SK-N-SH (cell line): ENCODE measurements around the gene DYNC2H1. TPM values are rescaled to one million over a fixed set of nuclear protein-coding genes. Genes with fewer than 3 reads are reported as not detected.
A peak's percentile ranks its signal among the peaks of the same experiment; 100 is the strongest.

Experiments used
- CTCF ChIA-PET: fragments of 300-600, 350-600 bp; formaldehyde crosslinking; extraction: SDS; loops from one replicate; lab custom pipeline; 2021; lab: Yijun Ruan, JAX
- POLR2A ChIA-PET: fragments of 350-600 bp; sonication (Branson Sonifier 250); formaldehyde crosslinking; extraction: SDS; loops from one replicate; lab custom pipeline; 2020; ENCODE audit warnings: antibody characterized with exemption, inconsistent platforms; lab: Yijun Ruan, JAX
- DNase-seq: peaks from one replicate; pipeline ENCODE4 v3.0.0; 2012
- H2AFZ ChIP-seq: fragments of 200-600 bp; sonication (generic); 2 replicates; pipeline ENCODE4 v1.8.1; 2016; ENCODE audit warnings: antibody characterized with exemption, mild to moderate bottlenecking, low read depth
- H3F3A ChIP-seq: fragments of 200-600 bp; sonication (generic); replicated peaks from 2 replicates; pipeline ENCODE3; 2016; ENCODE audit warnings: antibody characterized with exemption, mild to moderate bottlenecking; ENCODE audit not compliant: insufficient read depth
- H3K27ac ChIP-seq, 2 experiments: fragments of 200-500 bp in 1 of 2; fragments of 200-600 bp in 1 of 2; sonication (Bioruptor generic) in 1 of 2; sonication (generic), shearing (Covaris generic) in 1 of 2; 2 replicates each; pipeline versions ENCODE4 v1.5.1 to v1.6.1; 2014 to 2016; ENCODE audit warnings: low read depth in 2 of 2, inconsistent platforms in 1 of 2, low read length in 1 of 2, mild to moderate bottlenecking in 1 of 2, mixed read lengths in 1 of 2
- H3K27me3 ChIP-seq: fragments of 200-600 bp; sonication (generic), shearing (Covaris generic); 2 replicates; pipeline ENCODE4 v1.6.1; 2016; ENCODE audit warnings: mixed run types; ENCODE audit not compliant: insufficient read depth
- H3K36me3 ChIP-seq, 2 experiments: fragments of 200-500 bp in 1 of 2; fragments of 200-600 bp in 1 of 2; sonication (Bioruptor generic) in 1 of 2; sonication (generic) in 1 of 2; replicated peaks in 1 of 2; 2 replicates each; pipeline versions ENCODE3 to v1.5.1; 2014 to 2016; ENCODE audit warnings: low read length in 1 of 2, mild to moderate bottlenecking in 1 of 2; ENCODE audit not compliant: insufficient read depth in 2 of 2, control insufficient read depth in 1 of 2
- H3K4me1 ChIP-seq, 2 experiments: fragments of 200-500 bp in 1 of 2; fragments of 200-600 bp in 1 of 2; sonication (Bioruptor generic) in 1 of 2; sonication (generic), shearing (Covaris generic) in 1 of 2; 2 replicates each; pipeline versions ENCODE4 v1.5.1 to v1.6.1; 2014 to 2016; ENCODE audit warnings: low read depth in 1 of 2, low read length in 1 of 2, mixed run types in 1 of 2; ENCODE audit not compliant: insufficient read depth in 2 of 2, control insufficient read depth in 1 of 2
- H3K4me2 ChIP-seq: fragments of 200-600 bp; sonication (generic), shearing (Covaris generic); 2 replicates; pipeline ENCODE4 v1.6.1; 2017; ENCODE audit warnings: mixed run types
- H3K4me3 ChIP-seq, 2 experiments: fragments of 200-500 bp in 1 of 2; fragments of 200-600 bp in 1 of 2; sonication (Bioruptor generic) in 1 of 2; sonication (generic), shearing (Covaris generic) in 1 of 2; 2 replicates each; pipeline versions ENCODE4 v1.5.1 to v1.8.1; 2014 to 2016; ENCODE audit warnings: low read depth in 2 of 2, inconsistent platforms in 1 of 2, low read length in 1 of 2, mild to moderate bottlenecking in 1 of 2, mixed read lengths in 1 of 2, moderate library complexity in 1 of 2
- H3K79me2 ChIP-seq: fragments of 200-600 bp; sonication (generic); 2 replicates; pipeline ENCODE4 v1.8.1; 2017; ENCODE audit warnings: mild to moderate bottlenecking; ENCODE audit not compliant: insufficient read depth
- H3K9ac ChIP-seq: fragments of 200-600 bp; sonication (generic); 2 replicates; pipeline ENCODE4 v1.6.1; 2017; ENCODE audit warnings: mixed run types
- H3K9me2 ChIP-seq: fragments of 200-600 bp; sonication (generic); 2 replicates; pipeline ENCODE4 v1.6.1; 2017; ENCODE audit warnings: mixed run types
- H3K9me3 ChIP-seq: fragments of 200-600 bp; sonication (generic); 2 replicates; pipeline ENCODE4 v1.6.1; 2017; ENCODE audit warnings: mixed run types, mild to moderate bottlenecking, moderate library complexity
- H4K20me1 ChIP-seq: fragments of 200-600 bp; sonication (generic); 2 replicates; pipeline ENCODE4 v1.6.1; 2017; ENCODE audit warnings: mild to moderate bottlenecking, mixed run types; ENCODE audit not compliant: insufficient read depth
- CHD2 ChIP-seq: fragments of 150-350 bp; IDR thresholded peaks from 2 replicates; pipeline ENCODE4 v1.6.1; 2018; ENCODE audit warnings: low read length; ENCODE audit not compliant: partially characterized antibody
- ELF1 ChIP-seq: IDR thresholded peaks from 2 replicates; pipeline ENCODE4 v1.4.0; 2012
- EP300 ChIP-seq, 2 experiments: IDR thresholded peaks; 2 replicates each; pipeline versions ENCODE4 v1.4.0 to v1.6.1; 2012; ENCODE audit warnings: borderline replicate concordance in 1 of 2, low read depth in 1 of 2, low read length in 1 of 2
- EZH2phosphoT487 ChIP-seq: fragments of 200-600 bp; sonication (generic); IDR thresholded peaks from 2 replicates; pipeline ENCODE4 v1.6.1; 2017; ENCODE audit warnings: low read depth, mixed run types, mild to moderate bottlenecking, antibody characterized with exemption, moderate library complexity, borderline replicate concordance
- FOXJ3 ChIP-seq: sonication (generic); formaldehyde crosslinking; IDR thresholded peaks from 2 replicates; pipeline ENCODE4 v1.5.1; 2020; ENCODE audit warnings: mild to moderate bottlenecking, missing genetic modification reagents
- GABPA ChIP-seq: IDR thresholded peaks from 2 replicates; pipeline ENCODE4 v1.4.0; 2012; ENCODE audit warnings: low read depth, mild to moderate bottlenecking
- GATA2 ChIP-seq: sonication (generic); formaldehyde crosslinking; IDR thresholded peaks from 2 replicates; pipeline ENCODE4 v1.5.0; 2020; ENCODE audit warnings: mild to moderate bottlenecking, missing genetic modification reagents
- JUND ChIP-seq: IDR thresholded peaks from 2 replicates; pipeline ENCODE4 v1.4.0; 2012
- MXI1 ChIP-seq: IDR thresholded peaks from 2 replicates; pipeline ENCODE4 v1.6.1; 2012; ENCODE audit warnings: mild to moderate bottlenecking, low read depth, low read length, improper control_type of control experiment
- NRF1 ChIP-seq: IDR thresholded peaks from 2 replicates; pipeline ENCODE4 v1.6.1; 2012; ENCODE audit warnings: low read depth, mild to moderate bottlenecking, low read length
- PBX3 ChIP-seq: IDR thresholded peaks from 2 replicates; pipeline ENCODE4; 2012
- POLR2AphosphoS5 ChIP-seq: IDR thresholded peaks from 2 replicates; pipeline ENCODE4 v1.6.1; 2012; ENCODE audit warnings: low read depth, low read length
- RAD21 ChIP-seq: IDR thresholded peaks from 2 replicates; pipeline ENCODE4 v1.6.1; 2012; ENCODE audit warnings: mild to moderate bottlenecking, low read length
- RFX5 ChIP-seq: IDR thresholded peaks from 2 replicates; pipeline ENCODE4 v1.6.1; 2012; ENCODE audit warnings: mild to moderate bottlenecking, improper control_type of control experiment, low read length
- RXRA ChIP-seq: IDR thresholded peaks from 2 replicates; pipeline ENCODE4 v1.4.0; 2012; ENCODE audit warnings: low read depth, mild to moderate bottlenecking, borderline replicate concordance
- SMC3 ChIP-seq: IDR thresholded peaks from 2 replicates; pipeline ENCODE4 v1.6.1; 2012; ENCODE audit warnings: low read depth, low read length, improper control_type of control experiment
- TCF12 ChIP-seq: IDR thresholded peaks from 2 replicates; pipeline ENCODE4 v1.4.0; 2012
- TEAD4 ChIP-seq: IDR thresholded peaks from 2 replicates; pipeline ENCODE4 v1.4.0; 2012; ENCODE audit warnings: mild to moderate bottlenecking, borderline replicate concordance; ENCODE audit not compliant: insufficient read depth
- WGBS: methylation state at CpG from one replicate; pipeline ENCODE4 v1.1.6; 2017; ENCODE audit warnings: low lambda C conversion rate; 5-methylcytosine and 5-hydroxymethylcytosine counted together
- polyA plus RNA-seq, 3 experiments: library from polyadenylated mRNA; depleted of rRNA; stranded (reverse); fragments of >200 nt; gene quantifications; 2 replicates each; pipeline ENCODE4 v1.2.3, GENCODE V29; 2012
- TF ChIP-seq, protein P1 (sequence below): fragments of 200-600 bp; sonication (generic); IDR thresholded peaks from 2 replicates; pipeline ENCODE4 v1.6.1; 2017; ENCODE audit warnings: antibody characterized with exemption, mild to moderate bottlenecking, moderate library complexity
- TF ChIP-seq, protein P2 (sequence below): IDR thresholded peaks from 2 replicates; pipeline ENCODE4 v1.4.0; 2012; ENCODE audit warnings: low read depth, borderline replicate concordance
- TF ChIP-seq, protein P3 (sequence below): IDR thresholded peaks from 2 replicates; pipeline ENCODE4 v1.4.0; 2012; ENCODE audit warnings: low read depth

The DYNC2H1 gene
- polyA plus RNA-seq, 1 of the 3 experiments (the other 2 are of a cell fraction): 15.3 TPM

DNA sequence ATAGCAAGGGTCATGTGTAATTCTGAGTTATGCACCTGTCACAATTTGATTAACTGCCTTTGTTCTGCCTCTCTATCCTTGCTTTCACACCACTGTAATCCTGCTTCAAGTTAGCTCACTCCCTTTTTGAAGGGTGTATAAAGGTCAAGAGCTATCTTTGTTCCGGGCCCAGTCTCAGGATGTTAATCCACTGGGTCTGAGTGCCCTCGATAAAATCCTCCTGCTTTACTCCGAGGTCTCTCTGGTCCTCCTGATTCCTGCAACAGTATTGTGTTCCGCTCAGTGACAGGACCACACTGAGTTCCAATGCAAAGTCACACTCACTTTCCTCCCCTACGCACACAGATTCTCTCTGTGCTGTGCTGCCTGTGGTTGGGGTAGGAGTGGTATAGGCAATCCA lies 186.5 kb downstream of the DYNC2H1 start:
- H3K27me3 ChIP-seq: no peaks in the 10 kb centered on the region
- H4K20me1 ChIP-seq: no peaks in the 10 kb centered on the region
- H3K79me2 ChIP-seq: no peaks in the 10 kb centered on the region
- ChIA-PET POLR2A (no interaction called here), CTCF (no interaction called here)
- no peak overlapping the region for H3K27ac ChIP-seq
- DNase-seq: no peak
- peaks cover 9% of the 10 kb centered on the region for H3F3A ChIP-seq
- H3K9me2 ChIP-seq: no peaks in the 10 kb centered on the region
- peaks cover 26 to 58% of the 10 kb centered on the region in 2 experiments for H3K36me3 ChIP-seq
- 94% methylated on average over 5 of the region's 5 CpGs for WGBS
- H3K9me3 ChIP-seq: no peaks in the 10 kb centered on the region
- no peak overlapping the region; a peak in 1 of 4 replicates for H3K4me3 ChIP-seq
- H3K4me1 ChIP-seq: no peaks in the 10 kb centered on the region; a peak in 1 of 4 replicates
- H3K4me2 ChIP-seq: no peak overlapping the region
- H3K9ac ChIP-seq: no peak overlapping the region
- TF ChIP-seq SMC3: no peak
- TF ChIP-seq ELF1: no peak
- no peak for TF ChIP-seq FOXJ3 (CRISPR knock-in tag)
- no peak for TF ChIP-seq MXI1
- no peak for TF ChIP-seq CHD2
- TF ChIP-seq, protein P1, sequence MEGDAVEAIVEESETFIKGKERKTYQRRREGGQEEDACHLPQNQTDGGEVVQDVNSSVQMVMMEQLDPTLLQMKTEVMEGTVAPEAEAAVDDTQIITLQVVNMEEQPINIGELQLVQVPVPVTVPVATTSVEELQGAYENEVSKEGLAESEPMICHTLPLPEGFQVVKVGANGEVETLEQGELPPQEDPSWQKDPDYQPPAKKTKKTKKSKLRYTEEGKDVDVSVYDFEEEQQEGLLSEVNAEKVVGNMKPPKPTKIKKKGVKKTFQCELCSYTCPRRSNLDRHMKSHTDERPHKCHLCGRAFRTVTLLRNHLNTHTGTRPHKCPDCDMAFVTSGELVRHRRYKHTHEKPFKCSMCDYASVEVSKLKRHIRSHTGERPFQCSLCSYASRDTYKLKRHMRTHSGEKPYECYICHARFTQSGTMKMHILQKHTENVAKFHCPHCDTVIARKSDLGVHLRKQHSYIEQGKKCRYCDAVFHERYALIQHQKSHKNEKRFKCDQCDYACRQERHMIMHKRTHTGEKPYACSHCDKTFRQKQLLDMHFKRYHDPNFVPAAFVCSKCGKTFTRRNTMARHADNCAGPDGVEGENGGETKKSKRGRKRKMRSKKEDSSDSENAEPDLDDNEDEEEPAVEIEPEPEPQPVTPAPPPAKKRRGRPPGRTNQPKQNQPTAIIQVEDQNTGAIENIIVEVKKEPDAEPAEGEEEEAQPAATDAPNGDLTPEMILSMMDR: no peak
- no peak for TF ChIP-seq RAD21
- no peak for TF ChIP-seq JUND
- TF ChIP-seq EZH2phosphoT487: no peak
- no peak for TF ChIP-seq GATA2
- no peak overlapping the region for H2AFZ ChIP-seq

GRCh38 chr11:103297900-103298299 lies 188.7 kb downstream of the DYNC2H1 start:
- Histone ChIP-seq H3K9me3 (no peaks in the 10 kb centered on the region), H3K79me2 (no peaks in the 10 kb centered on the region), H3F3A (peaks cover 9% of the 10 kb centered on the region), H3K27ac (no peak overlapping the region), H3K4me2 (no peak overlapping the region), H2AFZ (no peak overlapping the region), H3K9me2 (no peaks in the 10 kb centered on the region), H3K4me1 (no peaks in the 10 kb centered on the region; a peak in 1 of 4 replicates), H3K27me3 (no peaks in the 10 kb centered on the region), H4K20me1 (no peaks in the 10 kb centered on the region), H3K4me3 (no peak overlapping the region), H3K36me3 (peaks cover 20 to 48% of the 10 kb centered on the region in 2 experiments), H3K9ac (no peak overlapping the region)
- 67% methylated on average over 3 of the region's 3 CpGs for WGBS
- TF ChIP-seq, protein P2, sequence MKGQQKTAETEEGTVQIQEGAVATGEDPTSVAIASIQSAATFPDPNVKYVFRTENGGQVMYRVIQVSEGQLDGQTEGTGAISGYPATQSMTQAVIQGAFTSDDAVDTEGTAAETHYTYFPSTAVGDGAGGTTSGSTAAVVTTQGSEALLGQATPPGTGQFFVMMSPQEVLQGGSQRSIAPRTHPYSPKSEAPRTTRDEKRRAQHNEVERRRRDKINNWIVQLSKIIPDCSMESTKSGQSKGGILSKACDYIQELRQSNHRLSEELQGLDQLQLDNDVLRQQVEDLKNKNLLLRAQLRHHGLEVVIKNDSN: no peak
- TF ChIP-seq TEAD4: no peak
- TF ChIP-seq SMC3: no peak
- peak; percentile 82 for TF ChIP-seq PBX3
- TF ChIP-seq RFX5: no peak
- TF ChIP-seq, protein P1: no peak
- TF ChIP-seq, protein P3, sequence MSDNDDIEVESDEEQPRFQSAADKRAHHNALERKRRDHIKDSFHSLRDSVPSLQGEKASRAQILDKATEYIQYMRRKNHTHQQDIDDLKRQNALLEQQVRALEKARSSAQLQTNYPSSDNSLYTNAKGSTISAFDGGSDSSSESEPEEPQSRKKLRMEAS: no peak
- peak; percentile 78 for TF ChIP-seq TCF12
- no peak; the same call in 1 of the 2 replicates for TF ChIP-seq RXRA
- TF ChIP-seq GABPA: no peak
- no peak for TF ChIP-seq POLR2AphosphoS5
- no peak for TF ChIP-seq NRF1
- TF ChIP-seq EP300 (IDR thresholded peaks at IDR 0.05; ENCODE audit: borderline replicate concordance in 1 of 2, low read depth in 1 of 2, low read length in 1 of 2): 0 out of 4 replicates have a peak, but pooled peaks of 1 of the 2 experiments have one; percentile 20
- peak; percentile 62 for TF ChIP-seq JUND
- no peak for DNase-seq
- ChIA-PET POLR2A (no interaction called here), CTCF (interaction anchor here (1.5 kb wide), 1 partner anchor 303 kb away, joined by 4 read pairs; no protein-coding TSS in a partner anchor)
